Skeletal muscle tissue (tissue), 4 donors: ENCODE results near the gene MRS2. TPM values are rescaled to one million over a fixed set of nuclear protein-coding genes. Genes with fewer than 3 reads are reported as not detected.
A peak's percentile ranks its signal among the peaks of the same experiment; 100 is the strongest.
"Not testable (repeated sequence)": the region's sequence is repeated elsewhere in the genome, so short reads cannot be mapped to it uniquely, and the experiment has no call there.

Experiments
- H3K27ac ChIP-seq: one replicate; pipeline ENCODE4 v1.7.0; 2013; ENCODE audit warnings: mild to moderate bottlenecking, low read depth, low read length, inconsistent platforms
- H3K27me3 ChIP-seq, 3 donors: one replicate each; pipeline ENCODE4 v1.7.0; 2013; ENCODE audit warnings: low read length in 3 of 3; ENCODE audit not compliant: control insufficient read depth in 3 of 3, insufficient read depth in 3 of 3
- H3K36me3 ChIP-seq, 3 donors: one replicate each; pipeline ENCODE4 v1.7.0; 2013; ENCODE audit warnings: low read length in 3 of 3; ENCODE audit not compliant: control insufficient read depth in 3 of 3, insufficient read depth in 3 of 3
- H3K4me1 ChIP-seq, 3 donors: one replicate each; pipeline ENCODE4 v1.7.0; 2013; ENCODE audit warnings: low read length in 3 of 3, mild to moderate bottlenecking in 3 of 3; ENCODE audit not compliant: control insufficient read depth in 3 of 3, insufficient read depth in 3 of 3
- H3K4me3 ChIP-seq, 3 donors: one replicate each; pipeline ENCODE4 v1.7.0; 2013; ENCODE audit warnings: low read length in 3 of 3
- H3K9ac ChIP-seq, 3 donors: one replicate each; pipeline ENCODE4 v1.7.0; 2013; ENCODE audit warnings: low read length in 3 of 3, mild to moderate bottlenecking in 3 of 3, moderate library complexity in 2 of 3, low read depth in 1 of 3
- H3K9me3 ChIP-seq, 3 donors: one replicate each; pipeline ENCODE4 v1.7.0; 2013; ENCODE audit warnings: low read length in 3 of 3; ENCODE audit not compliant: control insufficient read depth in 3 of 3
- total RNA-seq: library from RNA; depleted of rRNA; stranded (reverse); fragments of >200 nt; gene quantifications from one replicate; pipeline ENCODE4 v1.2.3, GENCODE V29; 2014
- donor health status: Osteomylitis.

MRS2 gene
- 12.5 TPM for total RNA-seq

GRCh38 chr6:24402697-24403500, at the start of gene MRS2:
MRS2 (plus strand) TSS chr6:24402936; CDS start chr6:24403047, 111 bp downstream.
- Histone ChIP-seq H3K4me1 (peaks cover 6 to 13% (median 10%) of the 10 kb centered on the region in 3 donors), H3K36me3 (peaks cover 6 to 18% (median 12%) of the 10 kb centered on the region in 3 donors), H3K27me3 (peaks cover 0 to 3% (median 0%) of the 10 kb centered on the region in 3 donors), H3K4me3 (peak within 1 kb of the TSS; percentile 94 to 99 (median 99)), H3K9ac (peak within 1 kb of the TSS; percentile 77 to 97 (median 79)), H3K9me3 (no peaks in the 10 kb centered on the region), H3K27ac (peak within 1 kb of the TSS; percentile 75)

DNA sequence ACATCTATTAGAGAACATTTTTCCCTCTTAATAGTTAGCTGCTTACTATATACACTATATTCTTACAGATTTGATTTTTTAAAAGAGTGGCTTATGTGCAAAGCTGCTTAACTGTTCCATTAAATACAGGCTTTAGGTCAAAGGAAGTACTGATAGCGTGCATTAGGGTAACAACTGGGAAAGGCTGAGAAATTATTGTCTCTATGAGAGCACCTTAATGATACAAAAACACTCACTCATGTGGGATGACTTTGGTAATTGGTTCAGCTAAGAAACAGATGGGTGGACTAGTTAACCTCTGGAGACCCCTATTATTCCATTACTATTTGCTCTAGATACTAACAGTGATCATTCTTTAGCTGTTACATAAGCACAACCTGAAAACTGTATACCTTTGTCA, 48.9 kb upstream of the MRS2 start:
- peaks cover 0 to 7% (median 7%) of the 10 kb centered on the region in 3 donors for H3K4me1 ChIP-seq
- no peak overlapping the region for H3K9ac ChIP-seq
- no peaks in the 10 kb centered on the region for H3K27me3 ChIP-seq
- H3K36me3 ChIP-seq = no peaks in the 10 kb centered on the region
- no peak overlapping the region for H3K27ac ChIP-seq
- no peaks in the 10 kb centered on the region for H3K9me3 ChIP-seq
- no peak overlapping the region for H3K4me3 ChIP-seq

DNA sequence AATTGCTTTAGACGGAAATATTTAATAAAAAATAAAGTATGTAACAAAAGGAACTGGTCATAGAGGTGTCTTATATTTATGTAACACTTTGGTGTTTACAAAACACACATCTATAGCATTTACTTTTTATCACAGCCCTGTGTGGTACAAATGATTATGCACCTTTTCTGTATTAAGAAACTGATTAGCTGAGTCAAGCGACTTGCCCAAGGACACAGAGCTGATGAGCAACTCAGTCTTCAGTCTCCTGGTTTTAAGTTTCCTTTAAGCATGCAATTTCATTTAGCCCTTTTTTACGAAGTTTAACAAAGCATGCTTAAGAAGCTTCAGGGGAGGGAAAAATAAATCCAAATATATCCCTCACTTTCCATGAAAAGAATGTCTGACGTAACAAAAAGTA, 47.3 kb upstream of the MRS2 start:
- H3K4me1 ChIP-seq = peaks cover 6 to 12% (median 12%) of the 10 kb centered on the region in 3 donors
- H3K9me3 ChIP-seq = no peaks in the 10 kb centered on the region
- no peaks in the 10 kb centered on the region for H3K36me3 ChIP-seq
- no peak overlapping the region for H3K27ac ChIP-seq
- peaks cover 0 to 4% (median 0%) of the 10 kb centered on the region in 3 donors for H3K27me3 ChIP-seq
- no peak overlapping the region for H3K4me3 ChIP-seq
- H3K9ac ChIP-seq = no peak overlapping the region

GRCh38 chr6:24356310-24356973, 46.3 kb upstream of the MRS2 start:
- H3K9ac ChIP-seq = no peak overlapping the region
- no peak overlapping the region for H3K4me3 ChIP-seq
- H3K4me1 ChIP-seq = peaks cover 10 to 16% (median 13%) of the 10 kb centered on the region in 3 donors
- peaks cover 0 to 4% (median 0%) of the 10 kb centered on the region in 3 donors for H3K27me3 ChIP-seq
- no peaks in the 10 kb centered on the region for H3K36me3 ChIP-seq
- H3K9me3 ChIP-seq = no peaks in the 10 kb centered on the region
- H3K27ac ChIP-seq = no peak overlapping the region

- Histone ChIP-seq H3K4me1 (peaks cover 10 to 16% (median 13%) of the 10 kb centered on the region in 3 donors), H3K4me3 (peak within 1 kb of the TSS; percentile 60 to 67 (median 61)), H3K27ac (no peak within 1 kb of the TSS), H3K9me3 (no peaks in the 10 kb centered on the region), H3K27me3 (peaks cover 0 to 4% (median 0%) of the 10 kb centered on the region in 3 donors), H3K36me3 (no peaks in the 10 kb centered on the region), H3K9ac (no peak within 1 kb of the TSS)
These were observed 45.2 kb upstream of the MRS2 start, which contains the start of gene DCDC2 for GRCh38 chr6:24357336-24358218. DCDC2 (minus strand) TSS chr6:24358059; CDS start chr6:24357750, 309 bp downstream.

GRCh38 chr6:24358219-24358821, 44.4 kb upstream of the MRS2 start:
- peaks cover 10 to 16% (median 13%) of the 10 kb centered on the region in 3 donors for H3K4me1 ChIP-seq
- no peak overlapping the region for H3K9ac ChIP-seq
- no peaks in the 10 kb centered on the region for H3K36me3 ChIP-seq
- no peak overlapping the region for H3K27ac ChIP-seq
- peak overlapping the region; percentile 60 to 67 (median 61) for H3K4me3 ChIP-seq
- peaks cover 0 to 4% (median 0%) of the 10 kb centered on the region in 3 donors for H3K27me3 ChIP-seq
- H3K9me3 ChIP-seq = no peaks in the 10 kb centered on the region

DNA sequence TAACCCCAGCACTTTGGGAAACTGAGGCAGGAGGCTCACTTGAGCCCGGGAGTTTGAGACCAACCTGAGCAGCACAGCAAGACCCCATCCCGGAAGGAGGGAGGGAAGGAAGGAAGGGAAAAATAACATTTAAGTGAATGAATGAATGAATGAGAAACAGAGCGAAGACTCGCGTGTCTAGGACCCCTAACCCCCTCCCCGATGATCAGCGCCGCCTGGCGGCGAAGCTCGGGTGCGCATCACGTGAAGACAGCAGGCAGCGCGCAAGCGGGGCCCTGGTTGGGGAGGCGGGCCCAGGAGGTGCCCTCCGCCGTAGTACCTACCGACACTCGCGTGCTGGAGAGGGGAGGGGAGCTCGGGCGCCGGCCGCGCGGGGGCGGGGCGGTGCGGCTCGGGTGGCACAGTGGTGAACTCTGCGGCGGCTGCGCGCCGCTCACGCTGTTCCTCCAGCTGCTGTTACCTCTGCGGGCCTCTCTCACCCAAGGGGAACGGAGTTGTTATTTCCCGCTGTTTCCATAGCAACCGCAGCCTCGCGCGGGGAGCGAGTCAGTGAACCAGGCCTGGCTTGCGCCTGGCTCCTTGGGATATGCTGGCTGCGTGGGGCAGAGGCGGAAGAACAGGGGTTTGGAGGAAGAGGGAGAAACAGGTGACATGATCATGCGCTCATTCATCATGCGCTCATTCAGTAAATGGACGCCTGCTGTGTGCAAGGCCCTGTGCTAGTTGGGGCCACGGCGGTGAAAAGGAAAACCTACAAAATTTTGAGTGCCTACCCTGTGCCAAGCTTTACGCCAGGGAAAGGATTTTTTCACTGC, 42.9 kb upstream of the MRS2 start:
- no peaks in the 10 kb centered on the region for H3K9me3 ChIP-seq
- peak overlapping the region; percentile 23 to 79 (median 41) for H3K9ac ChIP-seq
- H3K4me1 ChIP-seq = peaks cover 10 to 16% (median 13%) of the 10 kb centered on the region in 3 donors
- H3K27me3 ChIP-seq = peaks cover 0 to 4% (median 0%) of the 10 kb centered on the region in 3 donors
- H3K36me3 ChIP-seq = no peaks in the 10 kb centered on the region
- no peak overlapping the region for H3K27ac ChIP-seq
- H3K4me3 ChIP-seq = peak overlapping the region; percentile 60 to 82 (median 80)

GRCh38 chr6:24362363-24362762, 40.4 kb upstream of the MRS2 start:
- H3K9me3 ChIP-seq, H3K27me3 ChIP-seq, H3K4me3 ChIP-seq, H3K36me3 ChIP-seq, H3K27ac ChIP-seq, H3K9ac ChIP-seq: not testable (repeated sequence)
- peaks cover 10 to 15% (median 13%) of the 10 kb centered on the region in 3 donors for H3K4me1 ChIP-seq
